GM06990 (cell line): ENCODE measurements around the gene NUB1.

Experiments used
- DNase-seq: peaks from one replicate; pipeline ENCODE4 v3.0.0-alpha.2; 2011; ENCODE audit not compliant: insufficient read length; ENCODE audit errors: extremely low read depth
- H3K27me3 ChIP-seq: replicated peaks from 2 replicates; pipeline ENCODE4 v1.6.0; 2011; ENCODE audit warnings: low read length; ENCODE audit not compliant: control insufficient read depth, insufficient read depth
- H3K36me3 ChIP-seq: 2 replicates; pipeline ENCODE4 v1.5.1; 2011; ENCODE audit warnings: low read length; ENCODE audit not compliant: control insufficient read depth, insufficient read depth
- H3K4me3 ChIP-seq: replicated peaks from 2 replicates; pipeline ENCODE4 v1.5.1; 2011; ENCODE audit warnings: low read depth, mild to moderate bottlenecking, control low read depth, low read length
- TF ChIP-seq, protein P1 (sequence below): IDR thresholded peaks from 2 replicates; pipeline ENCODE4 v1.5.1; 2011; ENCODE audit warnings: low read length, control low read depth, mild to moderate bottlenecking, inconsistent platforms; ENCODE audit not compliant: insufficient read depth, poor library complexity, severe bottlenecking

NUB1 gene

DNA sequence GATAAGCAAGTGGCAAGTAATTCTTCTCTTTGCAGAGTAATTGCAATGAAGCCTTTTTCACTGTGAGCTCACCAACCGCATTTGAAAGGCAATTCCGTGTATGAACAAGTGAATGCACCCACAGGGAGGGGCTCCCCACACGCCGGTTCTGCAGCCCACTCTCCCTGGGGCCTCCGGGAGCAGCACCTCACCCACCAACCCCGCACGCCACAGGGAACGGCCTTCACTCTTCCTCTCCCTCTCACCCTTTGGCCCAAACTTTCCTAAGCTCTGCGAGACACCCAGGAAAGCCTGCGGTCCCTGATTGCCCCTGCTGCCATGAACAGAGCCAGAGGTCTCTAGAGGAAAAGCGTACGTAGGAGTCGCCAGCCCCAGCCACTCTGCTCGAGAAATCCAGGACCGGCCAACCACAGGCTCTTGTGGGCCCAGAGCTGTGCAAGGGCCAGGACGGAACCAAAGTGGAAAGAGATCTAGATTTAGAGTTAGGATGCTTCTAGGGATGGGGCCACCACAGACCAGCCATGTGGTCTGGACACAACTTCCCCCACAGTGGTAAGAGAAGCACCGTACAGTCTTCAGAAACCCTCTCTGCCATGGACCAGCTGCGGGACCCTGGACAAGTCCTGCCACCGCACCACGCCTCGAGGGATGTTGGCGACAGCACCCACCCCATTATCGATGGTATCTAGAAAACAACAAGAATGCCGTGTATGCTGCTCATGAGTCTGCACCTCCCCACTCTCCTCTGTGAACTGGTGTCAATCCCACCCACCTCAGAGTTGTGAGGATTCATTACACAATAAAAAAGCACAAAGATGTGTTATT lies 64.7 kb downstream of the NUB1 start:
- Histone ChIP-seq H3K27me3 (peaks cover 2% of the 10 kb centered on the region; the same call in 1 of the 2 replicates), H3K36me3 (no peaks in the 10 kb centered on the region), H3K4me3 (no peak overlapping the region)
- no peak for DNase-seq
- TF ChIP-seq, protein P1, sequence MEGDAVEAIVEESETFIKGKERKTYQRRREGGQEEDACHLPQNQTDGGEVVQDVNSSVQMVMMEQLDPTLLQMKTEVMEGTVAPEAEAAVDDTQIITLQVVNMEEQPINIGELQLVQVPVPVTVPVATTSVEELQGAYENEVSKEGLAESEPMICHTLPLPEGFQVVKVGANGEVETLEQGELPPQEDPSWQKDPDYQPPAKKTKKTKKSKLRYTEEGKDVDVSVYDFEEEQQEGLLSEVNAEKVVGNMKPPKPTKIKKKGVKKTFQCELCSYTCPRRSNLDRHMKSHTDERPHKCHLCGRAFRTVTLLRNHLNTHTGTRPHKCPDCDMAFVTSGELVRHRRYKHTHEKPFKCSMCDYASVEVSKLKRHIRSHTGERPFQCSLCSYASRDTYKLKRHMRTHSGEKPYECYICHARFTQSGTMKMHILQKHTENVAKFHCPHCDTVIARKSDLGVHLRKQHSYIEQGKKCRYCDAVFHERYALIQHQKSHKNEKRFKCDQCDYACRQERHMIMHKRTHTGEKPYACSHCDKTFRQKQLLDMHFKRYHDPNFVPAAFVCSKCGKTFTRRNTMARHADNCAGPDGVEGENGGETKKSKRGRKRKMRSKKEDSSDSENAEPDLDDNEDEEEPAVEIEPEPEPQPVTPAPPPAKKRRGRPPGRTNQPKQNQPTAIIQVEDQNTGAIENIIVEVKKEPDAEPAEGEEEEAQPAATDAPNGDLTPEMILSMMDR: no peak

GRCh38 chr7:151406886-151407583 lies 65.4 kb downstream of the NUB1 start:
- TF ChIP-seq, protein P1: no peak
- Histone ChIP-seq H3K36me3 (no peaks in the 10 kb centered on the region), H3K27me3 (peaks cover 4% of the 10 kb centered on the region), H3K4me3 (no peak overlapping the region)
- no peak for DNase-seq

- TF ChIP-seq, protein P1: no peak
- Histone ChIP-seq H3K4me3 (no peak overlapping the region), H3K27me3 (peaks cover 4% of the 10 kb centered on the region)
These were observed 66.9 kb downstream of the NUB1 start for GRCh38 chr7:151408498-151408838.

DNA sequence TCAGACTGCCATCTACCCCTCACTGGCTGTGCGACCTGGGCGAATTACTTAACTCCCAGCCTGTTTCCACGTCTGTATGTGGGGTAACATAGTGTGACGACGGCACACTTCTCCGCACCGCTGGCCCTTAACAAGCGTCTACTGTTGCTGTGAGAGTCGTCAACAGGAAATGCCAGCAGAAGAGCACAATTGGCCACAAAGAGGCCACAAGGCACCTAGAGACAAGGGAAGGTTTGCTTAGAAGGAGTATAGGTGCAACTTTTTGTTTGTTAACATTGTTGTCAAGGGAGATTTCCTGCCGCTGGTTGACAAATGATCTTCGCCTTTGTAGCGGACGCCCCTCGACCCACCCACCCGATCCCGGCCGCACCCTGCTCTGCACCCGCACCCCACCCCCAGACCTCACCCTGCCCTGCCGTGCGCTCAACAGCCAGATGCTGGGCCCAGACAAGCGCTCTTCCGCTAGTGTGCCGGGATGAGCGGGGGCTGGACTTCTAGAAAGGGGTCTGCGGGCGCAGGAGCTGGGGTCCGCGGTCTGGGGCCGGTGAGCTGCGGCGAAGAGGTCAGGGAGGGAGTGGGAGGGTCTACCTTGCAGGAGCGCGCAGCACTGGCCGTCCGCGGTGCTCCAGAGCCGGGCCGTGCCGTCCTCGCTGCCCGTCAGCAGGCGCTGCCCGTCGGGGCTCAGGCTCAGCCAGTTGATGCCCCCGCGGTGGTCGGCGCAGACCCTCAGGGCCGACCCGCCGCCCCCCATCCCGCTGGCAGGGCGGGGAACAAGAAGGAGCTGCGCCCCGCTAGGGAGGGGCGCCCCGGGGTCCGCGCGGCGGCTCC lies 67.4 kb downstream of the NUB1 start:
- Histone ChIP-seq H3K27me3 (peaks cover 4% of the 10 kb centered on the region), H3K36me3 (no peaks in the 10 kb centered on the region), H3K4me3 (no peak overlapping the region)
- DNase-seq: no peak
- TF ChIP-seq, protein P1: no peak

More at GRCh38 chr7:151408498-151408838, 66.9 kb downstream of the NUB1 start:
- DNase-seq: no peak
- no peaks in the 10 kb centered on the region for H3K36me3 ChIP-seq

GRCh38 chr7:151409667-151410404 lies 68.2 kb downstream of the NUB1 start, which contains the start of gene WDR86:
Gene WDR86 (minus strand): TSS chr7:151410038. CDS start chr7:151409589, 449 bp downstream.
- Histone ChIP-seq H3K27me3 (peaks cover 4% of the 10 kb centered on the region), H3K4me3 (no peak within 1 kb of the TSS), H3K36me3 (no peaks in the 10 kb centered on the region)
- TF ChIP-seq, protein P1: no peak
- no peak for DNase-seq
